Bronchial epithelial cell (primary cell): ENCODE results near the gene PDE1C. TPM values are rescaled to one million over a fixed set of nuclear protein-coding genes. Genes with fewer than 3 reads are reported as not detected.
"Not testable (repeated sequence)": the region's sequence is repeated elsewhere in the genome, so short reads cannot be mapped to it uniquely, and the experiment has no call there.

Experiments
- DNase-seq: peaks from one replicate; pipeline ENCODE4 v3.0.0-alpha.2; 2010; ENCODE audit warnings: low read depth
- FAIRE-seq: peaks from 2 replicates; lab custom pipeline; 2011; peaks lifted over from hg19 to GRCh38; lab: Jason Lieb, UNC
- H3K27me3 ChIP-seq: 2 replicates; pipeline ENCODE4 v1.5.1; 2011; ENCODE audit warnings: low read length; ENCODE audit not compliant: control insufficient read depth, insufficient read depth
- H3K36me3 ChIP-seq: 2 replicates; pipeline ENCODE4 v1.5.1; 2011; ENCODE audit warnings: low read length; ENCODE audit not compliant: control insufficient read depth, insufficient read depth
- H3K4me3 ChIP-seq: 2 replicates; pipeline ENCODE4 v1.5.1; 2011; ENCODE audit warnings: mild to moderate bottlenecking, low read depth, low read length, control low read depth
- total RNA-seq: library from RNA; depleted of rRNA; stranded (reverse); fragments of >200 nt; gene quantifications from 2 replicates; pipeline ENCODE4 v1.2.1, GENCODE V29; 2014
- TF ChIP-seq, protein P1 (sequence below): IDR thresholded peaks from 2 replicates; pipeline ENCODE4 v1.5.1; 2011; ENCODE audit warnings: mild to moderate bottlenecking, moderate library complexity, low read length, control low read depth, inconsistent platforms; ENCODE audit not compliant: insufficient read depth, severe bottlenecking

The PDE1C gene
- total RNA-seq, 1 donor from 2014 or later, result not detected

- TF ChIP-seq, protein P1, sequence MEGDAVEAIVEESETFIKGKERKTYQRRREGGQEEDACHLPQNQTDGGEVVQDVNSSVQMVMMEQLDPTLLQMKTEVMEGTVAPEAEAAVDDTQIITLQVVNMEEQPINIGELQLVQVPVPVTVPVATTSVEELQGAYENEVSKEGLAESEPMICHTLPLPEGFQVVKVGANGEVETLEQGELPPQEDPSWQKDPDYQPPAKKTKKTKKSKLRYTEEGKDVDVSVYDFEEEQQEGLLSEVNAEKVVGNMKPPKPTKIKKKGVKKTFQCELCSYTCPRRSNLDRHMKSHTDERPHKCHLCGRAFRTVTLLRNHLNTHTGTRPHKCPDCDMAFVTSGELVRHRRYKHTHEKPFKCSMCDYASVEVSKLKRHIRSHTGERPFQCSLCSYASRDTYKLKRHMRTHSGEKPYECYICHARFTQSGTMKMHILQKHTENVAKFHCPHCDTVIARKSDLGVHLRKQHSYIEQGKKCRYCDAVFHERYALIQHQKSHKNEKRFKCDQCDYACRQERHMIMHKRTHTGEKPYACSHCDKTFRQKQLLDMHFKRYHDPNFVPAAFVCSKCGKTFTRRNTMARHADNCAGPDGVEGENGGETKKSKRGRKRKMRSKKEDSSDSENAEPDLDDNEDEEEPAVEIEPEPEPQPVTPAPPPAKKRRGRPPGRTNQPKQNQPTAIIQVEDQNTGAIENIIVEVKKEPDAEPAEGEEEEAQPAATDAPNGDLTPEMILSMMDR, result no peak
- Histone ChIP-seq H3K27me3 (no peaks in the 10 kb centered on the region), H3K4me3 (no peak overlapping the region), H3K36me3 (no peaks in the 10 kb centered on the region)
- FAIRE-seq (no peak), DNase-seq (no peak)
These were observed 47.2 kb downstream of the PDE1C start for GRCh38 chr7:32022966-32023365.

GRCh38 chr7:32020551-32021159 is 49.6 kb downstream of the PDE1C start:
- H3K4me3 ChIP-seq, result no peak overlapping the region
- FAIRE-seq, result no peak
- no peak for DNase-seq
- H3K36me3 ChIP-seq, result no peaks in the 10 kb centered on the region
- no peaks in the 10 kb centered on the region for H3K27me3 ChIP-seq
- TF ChIP-seq, protein P1, result no peak

GRCh38 chr7:32018845-32019578 is 51.2 kb downstream of the PDE1C start:
- no peak for FAIRE-seq
- Histone ChIP-seq H3K36me3 (no peaks in the 10 kb centered on the region), H3K4me3 (no peak overlapping the region), H3K27me3 (no peaks in the 10 kb centered on the region)
- TF ChIP-seq, protein P1, result no peak
- no peak for DNase-seq

GRCh38 chr7:32015133-32015532 is 55.1 kb downstream of the PDE1C start:
- H3K27me3 ChIP-seq, result no peaks in the 10 kb centered on the region
- H3K36me3 ChIP-seq, result no peaks in the 10 kb centered on the region
- TF ChIP-seq, protein P1, result no peak
- DNase-seq (no peak), FAIRE-seq (no peak)
- no peak overlapping the region for H3K4me3 ChIP-seq

GRCh38 chr7:32013471-32013870 is 56.7 kb downstream of the PDE1C start:
- not testable (repeated sequence) for DNase-seq, H3K27me3 ChIP-seq, H3K4me3 ChIP-seq, H3K36me3 ChIP-seq, FAIRE-seq

DNA sequence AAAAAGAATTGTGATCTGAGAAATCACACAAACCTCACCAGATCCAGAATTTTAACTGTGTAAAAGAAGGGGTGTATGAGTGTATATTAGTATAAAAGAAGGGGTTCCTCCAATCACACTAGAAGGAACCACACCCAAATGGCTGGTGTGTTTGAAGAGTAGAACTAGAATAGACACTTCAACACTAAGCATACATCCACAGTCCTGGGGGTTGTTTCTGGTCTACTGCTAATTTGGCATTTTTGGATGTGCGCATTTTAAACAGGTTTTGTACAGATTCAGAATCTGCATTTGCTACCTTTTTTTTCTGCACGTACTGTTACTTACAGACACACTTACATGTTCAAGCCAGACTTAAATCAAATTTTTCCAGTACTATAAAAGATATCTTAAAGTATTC is 64.6 kb downstream of the PDE1C start:
- DNase-seq (no peak), FAIRE-seq (no peak)
- H3K36me3 ChIP-seq, result no peaks in the 10 kb centered on the region
- TF ChIP-seq, protein P1, result no peak
- H3K4me3 ChIP-seq, result no peak overlapping the region
- H3K27me3 ChIP-seq, result no peaks in the 10 kb centered on the region
